K562 (cell line): ENCODE results near the gene CARMIL1. TPM values are rescaled to one million over a fixed set of nuclear protein-coding genes. Genes with fewer than 3 reads are reported as not detected.

Source experiments
- ATAC-seq: fragments of 200-7000 bp; cut with Tn5 transposase; 3 replicates; pipeline ENCODE4 v1.9.1; 2020; ENCODE audit warnings: moderate library complexity
- BruUV-seq: library from RNA; stranded (reverse); fragments of 400-500 nt; replicated peaks from 2 replicates; lab custom pipeline; 2021; lab: Mats Ljungman, UMichigan
- CTCF ChIA-PET: fragments of 300-600 bp; formaldehyde crosslinking; extraction: SDS; loops from one replicate; lab custom pipeline; 2021; ENCODE audit warnings: low intra/inter-chr PET ratio; lab: Yijun Ruan, JAX
- POLR2A ChIA-PET: fragments of 300-600, 350-650 bp; sonication (Branson Sonifier 250); formaldehyde crosslinking; extraction: SDS; loops from one replicate; lab custom pipeline; 2021; ENCODE audit warnings: antibody characterized with exemption, inconsistent platforms; lab: Yijun Ruan, JAX
- DNase-seq, 4 experiments: peaks; one replicate each; pipeline versions ENCODE4 v3.0.0 to v3.0.0-alpha.2; 2011 to 2018; ENCODE audit warnings: low spot score in 3 of 4, mixed read lengths in 3 of 4; ENCODE audit errors: extremely low read depth in 1 of 4
- FAIRE-seq: peaks from 2 replicates; lab custom pipeline; 2011; peaks lifted over from hg19 to GRCh38; lab: Jason Lieb, UNC
- H2AFZ ChIP-seq: 2 replicates; pipeline ENCODE4 v1.6.0; 2011; ENCODE audit warnings: low read depth, low read length, control low read depth, inconsistent platforms
- H3K27ac ChIP-seq: fragments of 200-600 bp; 3 replicates; pipeline ENCODE4 v1.8.0; 2011; ENCODE audit warnings: low read depth, mild to moderate bottlenecking, control low read depth, inconsistent platforms, low read length, moderate library complexity, mixed read lengths; ENCODE audit errors: extremely low read depth
- H3K27me3 ChIP-seq, 2 experiments: fragments of 300-600 bp in 1 of 2; 2 replicates in 1 of 2; 3 replicates in 1 of 2; pipeline versions ENCODE4 v1.6.0 to v1.8.0; 2011; ENCODE audit warnings: inconsistent platforms in 2 of 2, low read length in 2 of 2, mild to moderate bottlenecking in 1 of 2, mixed read lengths in 1 of 2, moderate library complexity in 1 of 2; ENCODE audit not compliant: control insufficient read depth in 2 of 2, insufficient read depth in 2 of 2
- H3K36me3 ChIP-seq: fragments of 300-600 bp; 3 replicates; pipeline ENCODE4 v1.8.0; 2011; ENCODE audit warnings: mild to moderate bottlenecking, low read length, inconsistent platforms; ENCODE audit not compliant: control insufficient read depth, insufficient read depth
- H3K4me1 ChIP-seq, 2 experiments: fragments of 200-600 bp in 1 of 2; replicated peaks in 1 of 2; 2 replicates in 1 of 2; 3 replicates in 1 of 2; pipeline versions ENCODE4 v1.5.1 to v1.8.0; 2011; ENCODE audit warnings: inconsistent platforms in 2 of 2, low read length in 2 of 2, mild to moderate bottlenecking in 1 of 2, mixed read lengths in 1 of 2, moderate library complexity in 1 of 2; ENCODE audit not compliant: control insufficient read depth in 2 of 2, insufficient read depth in 2 of 2
- H3K4me2 ChIP-seq: 2 replicates; pipeline ENCODE4 v1.6.1; 2011; ENCODE audit warnings: low read length, control low read depth, inconsistent platforms, mixed read lengths; ENCODE audit not compliant: insufficient read depth
- H3K4me3 ChIP-seq: fragments of 200-600 bp; sonication (generic), shearing (Covaris generic); 2 replicates; pipeline ENCODE4 v1.5.1; 2016; ENCODE audit warnings: control low read depth, inconsistent platforms
- H3K79me2 ChIP-seq: fragments of 200-600 bp; 3 replicates; pipeline ENCODE4 v1.8.0; 2011; ENCODE audit warnings: low read length, inconsistent platforms; ENCODE audit not compliant: control insufficient read depth, insufficient read depth
- H3K9ac ChIP-seq, 2 experiments: 2 replicates each; pipeline versions ENCODE4 v1.6.0 to v1.6.1; 2011; ENCODE audit warnings: low read depth in 2 of 2, low read length in 2 of 2, control low read depth in 1 of 2, inconsistent platforms in 1 of 2, mild to moderate bottlenecking in 1 of 2, mixed read lengths in 1 of 2; ENCODE audit not compliant: insufficient read depth in 1 of 2
- H3K9me1 ChIP-seq: one replicate; pipeline ENCODE4 v1.6.0; 2011; ENCODE audit warnings: inconsistent platforms, mild to moderate bottlenecking, low read length, moderate library complexity; ENCODE audit not compliant: control insufficient read depth, insufficient read depth
- H3K9me3 ChIP-seq: replicated peaks from 2 replicates; pipeline ENCODE4 v1.5.1; 2011; ENCODE audit warnings: low read depth, low read length, inconsistent platforms; ENCODE audit not compliant: control insufficient read depth, insufficient read depth
- H4K20me1 ChIP-seq: replicated peaks from 2 replicates; pipeline ENCODE4 v1.6.1; 2011; ENCODE audit warnings: low read length, inconsistent platforms, mixed read lengths; ENCODE audit not compliant: control insufficient read depth, insufficient read depth
- C11orf30 ChIP-seq: fragments of 450-650 bp; IDR thresholded peaks from 2 replicates; pipeline ENCODE4 v1.6.1; 2016; ENCODE audit warnings: low read depth, mild to moderate bottlenecking
- CBX8 ChIP-seq: fragments of 200-600 bp; sonication (generic); IDR thresholded peaks from 2 replicates; pipeline ENCODE4 v1.6.1; 2012; ENCODE audit warnings: borderline replicate concordance, mixed run types, low read depth, mild to moderate bottlenecking, moderate library complexity, mixed read lengths, low read length, control low read depth, inconsistent platforms; ENCODE audit not compliant: poor library complexity, severe bottlenecking; ENCODE audit errors: extremely low read depth
- DACH1 ChIP-seq: fragments of 450-650 bp; IDR thresholded peaks from 2 replicates; pipeline ENCODE4 v1.6.1; 2018; ENCODE audit not compliant: partially characterized antibody
- GATAD2A ChIP-seq: fragments of 450-650 bp; IDR thresholded peaks from 2 replicates; pipeline ENCODE4 v1.6.1; 2017
- KAT8 ChIP-seq: fragments of 450-650 bp; IDR thresholded peaks from 2 replicates; pipeline ENCODE4 v1.6.1; 2016; ENCODE audit warnings: low read depth, mild to moderate bottlenecking
- MEF2A ChIP-seq: IDR thresholded peaks from 2 replicates; pipeline ENCODE4 v1.6.1; 2011; ENCODE audit warnings: low read depth, mild to moderate bottlenecking, low read length, moderate library complexity; ENCODE audit not compliant: control insufficient read depth
- NCOR1 ChIP-seq: fragments of 450-650 bp; IDR thresholded peaks from 2 replicates; pipeline ENCODE4 v1.6.1; 2016; ENCODE audit warnings: mild to moderate bottlenecking, moderate library complexity
- RBM39 ChIP-seq: fragments of 200-400 bp; formaldehyde crosslinking; optimal IDR thresholded peaks from 2 replicates; pipeline ENCODE3; 2018; ENCODE audit warnings: low read depth, low read length
- RFX1 ChIP-seq: fragments of 450-650 bp; IDR thresholded peaks from 2 replicates; pipeline ENCODE4 v1.6.1; 2016; ENCODE audit warnings: mild to moderate bottlenecking, moderate library complexity
- SMARCA4 ChIP-seq: fragments of 450-650 bp; IDR thresholded peaks from 2 replicates; pipeline ENCODE4 v1.6.1; 2016
- SMARCB1 ChIP-seq: IDR thresholded peaks from 2 replicates; pipeline ENCODE4 v1.6.1; 2011; ENCODE audit warnings: improper control_type of control experiment, low read depth; ENCODE audit not compliant: insufficient read length
- SRF ChIP-seq, 2 experiments: fragments of 250-450, 450-650 bp in 1 of 2; sonication (Bioruptor Pico) in 1 of 2; sonication (generic) in 1 of 2; formaldehyde crosslinking; IDR thresholded peaks; 2 replicates each; pipeline versions ENCODE4 v1.5.0 to v1.5.1; 2020 to 2022; ENCODE audit warnings: mild to moderate bottlenecking in 1 of 2, missing genetic modification reagents in 1 of 2
- STAT5B ChIP-seq: fragments of 250-450 bp; sonication (Bioruptor Pico); IDR thresholded peaks from 2 replicates; pipeline ENCODE4 v1.8.0; 2021; ENCODE audit warnings: mild to moderate bottlenecking, inconsistent platforms
- TRIM28 ChIP-seq: fragments of 450-650 bp; IDR thresholded peaks from 2 replicates; pipeline ENCODE4 v1.6.1; 2017
- ZNF217 ChIP-seq: sonication (generic); formaldehyde crosslinking; IDR thresholded peaks from 2 replicates; pipeline ENCODE4 v1.8.0; 2022; ENCODE audit warnings: mild to moderate bottlenecking, missing genetic modification reagents
- ZNF431 ChIP-seq: sonication (generic); formaldehyde crosslinking; IDR thresholded peaks from 2 replicates; pipeline ENCODE4 v1.8.0; 2022; ENCODE audit warnings: mild to moderate bottlenecking, missing genetic modification reagents
- ZNF780A ChIP-seq: fragments of 250-450 bp; sonication (Bioruptor Pico); IDR thresholded peaks from 2 replicates; pipeline ENCODE4 v1.5.0; 2021; ENCODE audit warnings: mild to moderate bottlenecking
- WGBS: fragments of 100-300 bp; shearing (Covaris generic); methylation state at CpG from one replicate; pipeline ENCODE4 v1.1.6; 2016; ENCODE audit warnings: low coverage, mixed read lengths; ENCODE audit not compliant: insufficient coverage; ENCODE audit errors: missing lambda C conversion rate; 5-methylcytosine and 5-hydroxymethylcytosine counted together
- in situ Hi-C: fragments of 300-500 bp; cut with MboI; formaldehyde crosslinking; loops from 4 replicates; pipeline ENCODE4 v1.15.0; 2018; ENCODE audit warnings: inconsistent platforms, mixed read lengths
- intact Hi-C: fragments of 100-400 bp; cut with micrococcal nuclease; formaldehyde crosslinking; loops from 2 replicates; pipeline ENCODE4 v1.14.2; 2022
- polyA plus RNA-seq, 8 experiments: library from polyadenylated mRNA; depleted of rRNA in 4 of 8; stranded (reverse) in 5 of 8; unstranded in 3 of 8; fragments of >200 nt; fragmentation: Nextera tagmentation in 2 of 8; fragmentation: Illumina TruSeq in 1 of 8; extraction: Ambion mirVana in 2 of 8; extraction: Trizol in 1 of 8; gene quantifications; 2 replicates each; pipeline versions ENCODE4 v1.2.1 to v1.2.3, GENCODE V29; 2011 to 2014; ENCODE audit warnings: inconsistent platforms in 1 of 8, missing spikeins in 1 of 8
- total RNA-seq, 7 experiments: library from RNA; depleted of rRNA in 6 of 7; stranded (reverse); fragments of >200 nt in 6 of 7; fragmentation: Illumina TruSeq in 2 of 7; extraction: Trizol in 2 of 7; gene quantifications; 2 replicates each; pipeline versions ENCODE4 v1.2.1 to v1.2.3, GENCODE V29; 2011 to 2021; ENCODE audit warnings: low replicate concordance in 1 of 7
- TF ChIP-seq, protein P1 (sequence below): fragments of 200-400 bp; formaldehyde crosslinking; IDR thresholded peaks from 2 replicates; pipeline ENCODE4 v1.6.1; 2017; ENCODE audit warnings: mild to moderate bottlenecking, low read depth, low read length, moderate library complexity

The CARMIL1 gene
- total and polyA plus RNA-seq, 9 of the 15 experiments (the other 6 are each of a cell fraction or from before 2014, with no cell fraction given), result 0.04 to 0.32 (median 0.10) TPM; not detected in 1

DNA sequence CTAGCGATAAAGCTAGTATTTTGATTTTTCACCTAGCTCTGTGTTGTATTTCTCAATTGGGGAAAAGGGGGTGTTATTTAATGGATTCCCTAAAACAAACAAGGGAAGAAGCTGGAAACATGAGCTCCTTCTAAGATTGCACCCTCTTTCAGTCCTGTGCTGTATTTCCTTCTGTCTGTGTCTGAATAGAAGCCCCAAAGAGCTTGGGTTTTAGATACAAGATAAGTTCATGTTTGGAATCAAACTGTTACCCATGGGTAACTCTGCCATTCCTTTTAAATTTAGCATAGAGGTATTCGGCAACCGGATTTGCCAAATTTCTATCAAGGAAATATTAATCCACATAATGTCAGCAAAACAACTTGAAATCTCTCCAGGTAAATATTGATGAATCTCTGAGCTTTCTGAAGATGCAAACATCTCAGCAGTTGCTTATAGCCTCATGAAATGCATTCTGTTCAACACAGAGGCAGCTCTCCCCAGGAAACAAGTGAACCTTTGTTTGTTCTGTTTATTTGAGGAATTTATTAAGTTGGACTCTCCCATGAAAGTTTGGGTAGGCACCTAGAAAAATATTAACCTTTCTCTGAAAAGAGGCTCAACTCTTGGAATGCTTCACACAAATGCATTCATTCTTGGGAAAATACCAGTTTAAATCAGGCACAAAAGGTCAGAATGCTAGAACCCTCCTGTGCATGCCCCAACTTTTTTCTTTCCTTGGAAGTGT, 362.9 kb downstream of the CARMIL1 start (continued):
- TF ChIP-seq, protein P1, sequence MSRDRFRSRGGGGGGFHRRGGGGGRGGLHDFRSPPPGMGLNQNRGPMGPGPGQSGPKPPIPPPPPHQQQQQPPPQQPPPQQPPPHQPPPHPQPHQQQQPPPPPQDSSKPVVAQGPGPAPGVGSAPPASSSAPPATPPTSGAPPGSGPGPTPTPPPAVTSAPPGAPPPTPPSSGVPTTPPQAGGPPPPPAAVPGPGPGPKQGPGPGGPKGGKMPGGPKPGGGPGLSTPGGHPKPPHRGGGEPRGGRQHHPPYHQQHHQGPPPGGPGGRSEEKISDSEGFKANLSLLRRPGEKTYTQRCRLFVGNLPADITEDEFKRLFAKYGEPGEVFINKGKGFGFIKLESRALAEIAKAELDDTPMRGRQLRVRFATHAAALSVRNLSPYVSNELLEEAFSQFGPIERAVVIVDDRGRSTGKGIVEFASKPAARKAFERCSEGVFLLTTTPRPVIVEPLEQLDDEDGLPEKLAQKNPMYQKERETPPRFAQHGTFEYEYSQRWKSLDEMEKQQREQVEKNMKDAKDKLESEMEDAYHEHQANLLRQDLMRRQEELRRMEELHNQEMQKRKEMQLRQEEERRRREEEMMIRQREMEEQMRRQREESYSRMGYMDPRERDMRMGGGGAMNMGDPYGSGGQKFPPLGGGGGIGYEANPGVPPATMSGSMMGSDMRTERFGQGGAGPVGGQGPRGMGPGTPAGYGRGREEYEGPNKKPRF, result no peak

GRCh38 chr6:25642667-25643328, 363.6 kb downstream of the CARMIL1 start:
- Histone ChIP-seq H3K4me2 (no peak overlapping the region), H3K27ac (no peak overlapping the region), H3K4me3 (no peak overlapping the region), H2AFZ (no peak overlapping the region), H3K79me2 (no peaks in the 10 kb centered on the region), H3K36me3 (no peaks in the 10 kb centered on the region), H3K9me3 (no peaks in the 10 kb centered on the region), H3K9ac (no peak overlapping the region), H3K9me1 (no peaks in the 10 kb centered on the region), H3K27me3 (peaks cover 0 to 4% of the 10 kb centered on the region in 2 experiments; a peak in 1 of 5 replicates), H4K20me1 (no peaks in the 10 kb centered on the region), H3K4me1 (no peaks in the 10 kb centered on the region)
- 0% methylated on average over 3 of the region's 3 CpGs for WGBS
- in situ Hi-C loops, result no loop called here
- FAIRE-seq, result no peak
- no peak for DNase-seq
- BruUV-seq, result no TSS peak
- CTCF ChIA-PET, result no interaction called here
- intact Hi-C loops, result no loop called here
- POLR2A ChIA-PET, result interaction anchor here (1.0 to 1.6 kb wide), 2 partner anchors 10 to 11 kb away, joined by 3 to 4 read pairs; no protein-coding TSS in a partner anchor
- ATAC-seq, result no peak
- TF ChIP-seq RFX1, result no peak
- no peak for TF ChIP-seq CBX8
- TF ChIP-seq DACH1, result no peak
- no peak for TF ChIP-seq ZNF431 (CRISPR knock-in tag)
- no peak for TF ChIP-seq ZNF780A (CRISPR knock-in tag)
- TF ChIP-seq STAT5B (CRISPR knock-in tag), result no peak
- TF ChIP-seq C11orf30, result no peak
- no peak for TF ChIP-seq SMARCA4
- no peak for TF ChIP-seq NCOR1
- no peak for TF ChIP-seq MEF2A
- TF ChIP-seq ZNF217 (CRISPR knock-in tag), result no peak
- no peak for TF ChIP-seq GATAD2A
- no peak for TF ChIP-seq RBM39
- TF ChIP-seq SRF (CRISPR knock-in tag; IDR thresholded peaks at IDR 0.05), result no peak
- TF ChIP-seq SMARCB1, result no peak
- no peak for TF ChIP-seq TRIM28
- no peak for TF ChIP-seq KAT8
